Stimulated activated CD8-positive, alpha-beta memory T cell treated with anti-CD3 and anti-CD28 coated beads, Interleukin-4, amount 100 ng/mL, for 1 hour (primary cell): ENCODE measurements around the gene ZMAT2.
A peak's percentile ranks its signal among the peaks of the same experiment; 100 is the strongest.
"Not testable (repeated sequence)": the region's sequence is repeated elsewhere in the genome, so short reads cannot be mapped to it uniquely, and the experiment has no call there.

Experiments
- DNase-seq, 2 donors: peaks; one replicate each; pipeline ENCODE4 v3.0.0-alpha.2; 2020; ENCODE audit warnings: low read depth in 2 of 2, low spot score in 1 of 2

Gene ZMAT2

GRCh38 chr5:140707812-140708211, 7.6 kb downstream of the ZMAT2 start:
- DNase-seq: no peak

DNA sequence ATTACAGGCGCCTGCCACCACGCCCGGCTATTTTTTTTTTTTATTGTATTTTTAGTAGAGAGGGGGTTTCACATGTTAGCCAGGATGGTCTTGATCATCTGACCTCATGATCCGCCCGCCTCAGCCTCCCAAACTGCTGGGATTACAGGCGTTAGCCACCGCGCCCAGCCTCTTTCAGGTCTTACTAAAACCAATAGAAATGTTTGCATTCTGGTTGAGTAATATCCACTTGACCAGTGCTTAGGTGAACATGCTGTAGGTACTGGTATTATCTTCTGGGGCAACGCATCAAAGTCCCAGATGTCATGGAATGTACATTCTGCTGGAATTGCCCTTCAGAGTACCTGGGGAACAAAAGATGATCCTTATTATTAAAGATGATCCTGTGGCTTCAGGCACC, 8.5 kb downstream of the ZMAT2 start:
- not testable (repeated sequence) for DNase-seq

DNA sequence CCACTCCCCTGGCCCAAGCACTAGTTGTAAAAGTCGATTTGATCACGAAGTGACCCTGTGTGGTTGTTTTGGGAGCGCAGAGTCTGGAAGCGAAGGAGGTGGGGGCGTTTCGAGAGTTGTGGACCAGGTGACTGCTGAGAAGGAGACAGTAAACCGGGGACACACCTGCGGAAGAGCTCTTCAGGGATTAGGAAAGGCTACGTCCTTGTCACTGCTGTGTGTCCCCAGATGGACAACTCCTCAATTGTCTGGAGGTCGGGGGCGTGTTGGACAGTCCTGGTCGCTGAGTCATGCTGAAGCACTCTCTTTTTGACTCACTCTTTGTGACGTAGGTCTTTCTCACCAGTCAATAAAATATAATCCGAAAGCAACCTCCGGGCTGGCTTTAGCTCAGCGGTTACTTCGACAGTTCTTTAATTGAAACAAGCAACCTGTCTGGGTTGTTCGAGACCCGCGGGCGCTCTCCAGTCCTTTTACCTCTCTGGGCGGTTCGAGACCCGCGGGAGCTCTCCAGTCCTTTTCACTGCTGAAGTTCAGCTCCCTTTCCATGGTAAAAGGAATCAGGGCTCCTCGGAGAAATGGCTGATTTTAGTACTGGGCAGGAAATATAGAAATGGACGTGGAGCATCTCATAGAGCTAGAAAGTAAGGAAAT, 10.8 kb downstream of the ZMAT2 start:
- peak; percentile 79 to 80 for DNase-seq

DNA sequence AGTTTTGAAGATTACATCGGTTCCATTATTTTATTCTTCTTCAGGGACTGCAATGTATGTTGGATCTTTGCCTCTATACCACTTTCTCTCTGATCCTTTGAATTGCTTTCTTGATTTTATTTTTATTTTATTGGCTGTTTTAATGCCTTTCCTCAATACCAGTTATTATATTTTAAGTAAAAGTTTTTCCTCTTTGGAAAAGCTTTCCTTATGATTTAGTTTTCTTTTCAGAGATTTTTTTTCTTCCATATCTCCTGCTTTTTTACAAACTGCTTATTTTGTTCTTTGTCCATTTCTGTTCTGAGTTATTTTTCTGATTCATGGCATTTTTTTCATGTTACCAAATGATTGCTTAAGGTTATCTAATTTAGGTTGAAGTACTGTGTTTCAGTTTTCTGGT, 11.5 kb downstream of the ZMAT2 start:
- DNase-seq: no peak

DNA sequence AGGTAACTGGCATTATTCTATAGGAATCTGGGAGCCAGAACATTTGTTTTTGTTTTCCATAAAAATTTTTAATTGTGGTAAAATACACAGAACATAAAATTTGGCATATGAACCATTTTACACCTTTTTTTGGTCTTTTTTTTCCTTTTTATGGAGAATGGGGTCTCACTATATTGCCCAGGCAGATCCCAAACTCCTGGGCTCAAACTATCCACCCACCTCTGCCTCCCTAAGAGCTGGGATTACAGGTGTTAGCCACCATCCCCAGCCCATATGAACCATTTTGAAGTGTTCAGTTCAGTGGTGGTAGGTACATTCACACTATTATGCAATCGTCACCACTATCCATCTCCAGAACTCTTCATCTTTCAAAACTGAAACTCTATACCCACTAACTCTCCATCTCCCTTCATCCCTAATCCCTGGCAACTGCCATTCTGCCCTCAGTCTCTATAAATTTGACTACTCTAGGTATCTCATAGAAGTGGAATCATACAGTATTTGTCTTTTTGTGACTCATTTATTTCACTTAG, 13.4 kb downstream of the ZMAT2 start:
- DNase-seq: no peak

- not testable (repeated sequence) for DNase-seq
Measured at GRCh38 chr5:140716238-140716637, 16.0 kb downstream of the ZMAT2 start.

DNA sequence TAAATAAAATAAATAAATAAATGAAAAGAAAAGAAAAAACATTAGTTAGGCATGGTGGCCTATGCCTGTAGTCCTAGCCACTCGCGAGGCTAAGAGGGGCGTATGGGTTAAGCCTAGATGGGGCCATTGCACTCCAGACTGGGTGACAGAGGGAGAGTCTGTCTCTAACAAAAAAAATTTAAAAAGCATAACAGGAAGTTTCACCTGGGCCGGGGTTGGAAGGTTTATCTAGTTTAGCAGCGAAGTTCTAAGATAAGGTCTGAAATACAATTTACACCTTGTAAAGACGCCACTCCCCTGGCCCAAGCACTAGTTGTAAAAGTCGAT, 18.0 kb downstream of the ZMAT2 start:
- no peak for DNase-seq

DNA sequence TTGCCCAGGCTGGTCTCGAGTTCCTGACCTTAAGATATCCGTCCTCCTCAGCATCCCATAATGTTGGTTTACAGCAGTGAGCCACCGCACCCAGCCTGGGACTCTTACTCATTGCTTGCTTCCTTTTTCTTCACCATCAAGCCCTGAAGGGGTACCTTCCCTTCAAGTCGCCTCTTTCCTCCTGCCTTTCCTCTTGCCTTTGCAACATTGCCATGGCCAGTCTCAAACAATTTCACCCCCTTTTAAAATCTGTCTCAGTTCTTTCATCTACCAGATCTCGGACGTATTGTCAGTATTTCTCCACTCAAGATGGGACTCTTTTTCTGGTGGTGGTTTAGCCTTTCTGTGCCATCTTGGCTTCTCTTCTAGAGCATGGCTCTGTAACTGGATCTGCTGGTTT, 20.5 kb downstream of the ZMAT2 start:
- not testable (repeated sequence) for DNase-seq

DNA sequence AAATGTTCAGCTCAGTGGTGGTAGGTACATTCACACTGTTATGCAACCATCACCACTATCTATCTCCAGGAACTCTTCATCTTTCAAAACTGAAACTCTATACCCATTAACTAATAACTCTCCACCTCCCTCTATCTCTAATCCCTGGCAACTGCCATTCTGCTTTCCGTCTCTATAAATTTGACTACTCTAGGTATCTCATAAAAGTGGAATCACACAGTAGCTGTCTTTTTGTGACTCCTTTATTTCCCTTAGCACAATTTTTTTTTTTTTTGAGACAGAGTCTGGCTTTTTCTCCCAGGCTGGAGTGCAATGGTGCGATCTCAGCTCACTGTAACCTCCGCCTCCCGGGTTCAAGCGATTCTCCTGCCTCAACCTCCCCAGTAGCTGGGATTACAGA, 21.1 kb downstream of the ZMAT2 start:
- not testable (repeated sequence) for DNase-seq

GRCh38 chr5:140725799-140726471, 25.7 kb downstream of the ZMAT2 start:
- peak; percentile 26 to 38 for DNase-seq

- DNase-seq: no peak
Measured at GRCh38 chr5:140733098-140733497, 32.9 kb downstream of the ZMAT2 start.

- no peak for DNase-seq
Measured at GRCh38 chr5:140734354-140734753, 34.1 kb downstream of the ZMAT2 start.

DNA sequence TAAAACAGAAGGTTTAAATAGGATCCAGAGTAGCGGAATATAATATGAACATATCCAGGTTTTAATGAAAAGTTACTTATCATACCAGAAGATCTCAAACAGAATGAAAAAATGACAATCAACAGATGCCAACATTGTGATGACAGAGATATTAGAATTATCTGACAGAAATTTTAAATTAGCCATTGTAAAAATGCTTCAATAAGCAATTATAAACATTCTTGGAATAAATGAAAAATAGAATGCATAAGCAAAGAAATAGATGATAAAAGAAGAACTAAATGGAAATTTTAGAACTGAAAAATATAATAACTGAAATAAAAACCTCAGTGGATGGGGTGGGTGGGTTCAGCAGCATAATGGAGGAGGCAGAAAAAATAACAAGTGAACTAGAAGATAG, 37.2 kb downstream of the ZMAT2 start:
- DNase-seq: no peak

DNA sequence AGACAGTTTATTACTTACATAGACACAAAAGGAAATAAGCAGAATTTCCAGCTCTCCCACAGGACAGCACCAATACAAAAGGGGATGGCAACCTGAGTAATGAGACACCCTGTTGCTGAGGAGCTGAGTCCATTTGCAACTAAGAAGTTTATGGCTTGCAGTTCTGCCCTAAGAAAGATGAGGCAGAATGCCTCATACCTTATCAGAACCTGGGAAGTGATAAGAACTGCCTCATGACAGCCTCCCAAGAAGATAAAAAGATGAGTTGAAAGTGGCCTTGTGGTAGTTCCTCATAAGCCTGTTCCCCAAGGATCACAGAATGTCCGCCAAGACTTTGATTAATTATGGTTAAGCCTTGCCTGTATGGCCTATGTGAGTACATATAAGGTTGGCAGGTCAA, 41.7 kb downstream of the ZMAT2 start:
- no peak for DNase-seq

DNA sequence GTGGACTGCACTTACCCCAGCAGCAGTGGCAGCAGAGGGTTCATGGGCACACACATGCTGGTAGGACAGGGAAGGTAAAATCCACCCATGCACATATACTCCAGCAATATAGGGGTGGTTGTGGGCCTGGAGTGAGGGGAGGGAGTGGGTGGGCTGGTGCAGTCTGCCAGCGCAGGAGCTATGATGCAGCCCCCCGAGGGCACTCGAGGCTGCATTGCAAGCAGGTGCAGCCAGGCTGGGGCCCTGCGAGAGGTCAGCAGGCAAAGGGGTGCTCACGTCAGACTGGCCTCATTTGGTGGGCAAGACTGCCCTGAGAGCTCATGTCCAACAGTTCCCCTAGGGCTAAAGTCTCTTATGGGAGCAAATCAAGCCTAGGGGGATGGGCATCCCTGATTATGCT, 53.3 kb downstream of the ZMAT2 start:
- DNase-seq: no peak
